GM21786 (cell line): ENCODE results near the gene ACKR2.

Source experiments
- ATAC-seq: cut with Tn5 transposase; IDR thresholded peaks from one replicate; pipeline ENCODE4 v1.9.1; 2021; ENCODE audit not compliant: unreplicated experiment

The ACKR2 gene

DNA sequence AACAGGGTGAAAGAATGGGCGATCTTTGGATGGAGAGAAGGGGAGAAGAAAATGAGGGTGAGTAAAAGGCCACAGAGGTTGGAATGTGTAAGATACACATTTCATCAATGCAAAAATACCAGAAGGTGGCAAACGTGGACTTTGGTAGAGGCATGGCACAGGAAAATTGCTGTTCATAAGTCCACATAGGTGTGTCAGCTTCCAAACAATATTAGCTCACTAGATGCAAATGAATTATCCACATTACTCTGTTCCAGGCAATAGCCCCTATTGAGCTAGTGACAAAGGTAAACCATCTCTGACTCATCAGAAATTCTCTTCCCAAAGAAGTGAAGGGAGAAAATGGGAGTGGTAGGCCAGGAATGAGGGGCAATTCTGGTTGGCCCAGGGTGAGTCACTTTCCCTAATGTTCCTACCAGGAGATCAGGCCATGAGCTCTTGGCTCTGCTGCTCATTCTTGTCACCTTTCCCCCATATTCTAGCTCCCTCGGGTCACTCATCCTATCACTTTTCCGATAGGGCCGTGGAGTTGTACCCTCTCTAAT is 19.9 kb downstream of the ACKR2 start:
- ATAC-seq, result no peak

- ATAC-seq, result no peak
Observed at GRCh38 chr3:42829628-42830436, 20.6 kb downstream of the ACKR2 start.

- ATAC-seq, result no peak
Observed at GRCh38 chr3:42830437-42831320, 21.4 kb downstream of the ACKR2 start.

DNA sequence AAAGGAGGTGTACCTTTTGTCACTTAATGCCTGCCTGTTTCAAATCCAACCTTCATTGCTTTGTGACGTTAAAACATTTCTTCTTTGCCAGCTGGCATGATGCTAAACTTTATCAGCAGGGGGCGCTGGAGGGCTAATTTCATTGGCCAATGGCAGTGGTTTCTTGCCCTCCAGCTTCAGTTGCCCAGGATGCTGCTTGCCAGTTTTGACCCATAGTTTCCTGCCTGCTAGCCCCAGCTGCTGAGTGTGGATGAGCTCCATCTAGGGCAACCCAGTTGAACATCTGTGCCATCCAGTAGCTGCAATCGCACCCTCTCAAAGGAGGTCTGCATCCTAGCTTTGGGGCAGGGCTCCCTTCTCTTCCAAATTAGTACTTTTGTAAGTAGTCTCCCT is 22.1 kb downstream of the ACKR2 start:
- peak; percentile 62 for ATAC-seq

DNA sequence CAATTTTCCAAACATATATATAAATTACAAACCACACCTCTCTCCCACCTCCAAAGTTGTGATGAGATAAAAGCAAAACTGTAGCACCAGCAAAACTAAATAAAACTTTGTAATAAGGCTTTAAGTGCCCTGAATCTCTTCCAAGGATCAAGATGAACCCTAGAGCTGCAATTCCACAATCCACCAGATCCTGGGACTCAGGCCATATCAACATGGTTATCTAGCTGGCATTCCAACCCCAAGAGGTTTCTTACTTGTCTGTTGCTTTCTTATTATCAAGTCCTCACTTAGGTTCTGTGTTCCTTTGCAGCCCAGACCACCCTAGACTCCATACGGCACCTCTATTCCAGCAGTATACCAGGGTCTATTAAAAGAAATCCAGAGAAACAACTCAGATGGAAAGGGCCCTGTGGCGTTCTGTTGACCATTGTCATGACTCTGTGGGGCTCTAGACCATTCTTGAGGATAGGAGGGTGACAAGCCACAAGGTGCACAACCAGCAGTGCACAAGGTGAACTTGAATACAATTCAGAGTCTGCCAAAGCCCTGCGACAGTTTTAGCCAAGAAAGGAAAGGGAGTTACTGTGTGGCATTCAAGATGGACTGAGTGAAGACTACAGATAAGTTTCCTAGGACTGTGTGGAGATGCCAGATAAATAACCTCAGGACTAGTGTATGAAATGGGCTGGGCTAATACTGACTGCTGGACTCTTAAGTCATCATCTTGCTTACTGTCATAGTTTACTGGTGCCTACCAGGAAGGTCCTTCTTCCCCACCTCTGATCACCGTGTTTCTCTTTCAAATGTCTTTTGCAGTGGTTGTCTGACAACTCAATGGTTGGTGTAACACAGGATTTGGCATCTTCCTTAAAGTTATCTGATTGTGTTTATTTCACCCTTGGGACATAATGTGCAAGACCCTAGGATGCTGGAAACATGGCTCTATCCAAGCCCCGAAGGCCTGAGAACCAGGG is 27.2 kb downstream of the ACKR2 start:
- no peak for ATAC-seq

GRCh38 chr3:42838571-42838970 is 29.3 kb downstream of the ACKR2 start:
- no peak for ATAC-seq

GRCh38 chr3:42839616-42840015 is 30.4 kb downstream of the ACKR2 start:
- ATAC-seq, result peak; percentile 95

DNA sequence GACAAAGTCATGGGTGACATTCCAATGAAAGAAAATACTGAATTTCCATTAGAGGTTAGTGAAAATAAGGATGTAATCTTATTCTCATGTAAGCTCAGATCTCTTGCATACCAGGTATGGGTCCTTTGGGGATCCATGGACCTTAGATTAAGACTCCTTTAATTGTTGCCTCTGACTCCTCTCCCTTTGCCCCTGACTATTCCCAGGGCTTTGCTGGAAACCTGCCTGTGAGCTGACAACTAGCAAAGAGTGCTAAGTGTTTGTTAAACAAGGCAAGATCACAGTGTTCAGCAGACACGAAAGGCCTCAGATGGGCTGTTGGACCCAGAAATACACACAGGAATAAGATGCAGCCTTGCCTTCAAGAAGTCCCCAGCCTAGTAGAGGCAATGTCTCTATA is 32.1 kb downstream of the ACKR2 start:
- ATAC-seq, result no peak

DNA sequence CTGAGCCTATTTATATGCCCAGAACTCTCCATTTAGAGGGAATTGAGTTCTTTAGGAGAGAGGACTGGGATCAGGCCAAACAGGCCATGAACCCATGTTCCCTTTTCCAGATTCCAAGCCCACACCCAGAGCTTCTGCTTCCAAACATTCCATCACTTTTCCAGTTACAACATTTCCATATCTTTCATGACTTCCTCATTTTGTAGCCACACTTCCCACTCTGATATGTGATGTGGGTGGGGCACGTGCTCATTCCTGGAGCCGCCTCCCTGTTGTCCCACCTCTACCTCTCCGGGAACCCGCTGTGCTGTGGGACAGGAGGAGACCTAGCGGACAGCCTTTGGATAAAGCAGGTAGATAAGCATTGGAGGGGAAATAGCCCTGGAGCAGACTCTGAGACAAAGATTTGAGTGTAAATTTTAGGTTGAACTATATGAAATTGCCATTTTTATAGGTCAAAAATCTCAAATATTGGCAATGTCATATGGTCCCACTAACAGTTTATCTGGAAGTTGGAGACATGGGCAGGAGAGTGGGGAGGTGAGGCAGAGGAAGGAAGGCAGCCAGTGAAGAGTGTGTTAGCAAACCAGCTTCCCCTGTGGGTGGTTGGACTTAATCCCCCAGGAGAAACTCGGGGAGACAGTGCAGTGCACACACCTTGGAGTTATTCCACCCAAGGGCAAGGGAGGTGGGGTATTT is 34.6 kb downstream of the ACKR2 start:
- ATAC-seq, result no peak

- no peak for ATAC-seq
Observed at GRCh38 chr3:42844412-42844713, 35.1 kb downstream of the ACKR2 start.

- no peak for ATAC-seq
Observed at GRCh38 chr3:42844815-42845214, 35.6 kb downstream of the ACKR2 start.

GRCh38 chr3:42846685-42847522 is 37.7 kb downstream of the ACKR2 start:
- peak; percentile 65 for ATAC-seq

DNA sequence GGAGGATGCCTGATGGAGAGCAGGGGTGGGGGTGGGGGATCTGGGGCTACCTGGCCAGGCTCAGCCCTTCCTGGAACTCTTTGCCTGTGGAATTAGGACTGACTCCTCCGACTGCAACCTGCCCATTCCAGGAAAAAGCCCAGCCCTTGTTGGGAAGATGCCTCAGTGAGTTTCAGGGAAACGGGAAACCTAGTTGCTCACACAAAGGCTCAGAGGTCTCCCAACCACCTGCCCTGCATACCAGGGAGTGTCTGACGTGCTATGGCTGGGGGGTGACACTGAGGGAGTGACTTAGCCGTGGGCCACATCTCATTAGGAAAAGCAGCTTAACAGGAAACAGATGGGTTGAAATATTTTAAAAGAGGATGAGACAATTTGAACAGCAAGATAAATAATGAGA is 38.5 kb downstream of the ACKR2 start:
- ATAC-seq, result no peak

DNA sequence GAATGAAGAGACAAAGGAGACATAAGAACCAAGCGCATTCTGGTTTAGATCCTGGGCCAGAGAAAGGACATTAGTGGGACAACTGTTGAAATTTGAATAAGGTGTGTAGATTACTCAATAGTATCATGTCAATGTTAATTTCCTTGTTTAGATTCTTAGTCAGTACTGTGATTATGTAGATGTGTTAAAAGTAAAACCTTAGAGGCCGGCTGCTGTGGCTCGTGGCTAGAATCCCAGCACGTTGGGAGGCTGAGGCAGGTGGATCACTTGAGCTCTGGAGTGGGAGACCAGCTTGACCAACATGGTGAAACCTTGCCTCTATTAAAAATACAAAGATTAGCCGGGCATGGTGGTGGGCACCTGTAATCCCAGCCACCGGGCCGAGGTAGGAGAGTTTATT is 39.8 kb downstream of the ACKR2 start:
- no peak for ATAC-seq

- no peak for ATAC-seq
Observed at GRCh38 chr3:42850263-42850662, 41.0 kb downstream of the ACKR2 start.

DNA sequence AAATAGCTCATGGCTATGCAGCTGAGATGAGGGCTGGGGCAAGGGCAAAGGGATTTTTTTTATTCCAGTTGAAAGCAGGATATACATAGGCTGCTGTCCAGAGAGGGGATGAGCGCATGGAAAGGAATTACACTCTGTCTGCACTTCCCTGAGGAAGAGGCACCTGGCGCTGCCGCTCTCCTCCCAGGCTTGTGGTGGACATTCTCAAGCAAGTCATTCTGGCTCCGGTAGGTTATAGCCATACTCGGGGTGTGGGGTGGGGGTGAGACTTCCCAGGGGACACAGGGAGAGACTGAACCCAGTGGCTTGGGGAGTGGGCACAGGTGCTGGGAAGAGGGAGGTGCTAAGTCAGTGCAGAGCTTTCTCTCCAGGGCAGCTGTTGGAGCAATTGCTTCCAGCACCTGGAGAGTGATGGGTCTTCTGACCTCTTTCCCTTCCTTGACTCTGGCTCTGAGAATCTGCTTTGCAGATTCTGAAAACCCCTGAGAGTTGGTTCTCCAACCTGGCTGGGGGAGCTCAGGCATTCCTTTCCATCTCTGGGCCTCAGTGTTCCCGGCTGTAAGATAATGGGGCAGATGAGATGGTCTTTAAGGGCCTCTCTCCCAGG is 42.1 kb downstream of the ACKR2 start:
- ATAC-seq, result no peak

DNA sequence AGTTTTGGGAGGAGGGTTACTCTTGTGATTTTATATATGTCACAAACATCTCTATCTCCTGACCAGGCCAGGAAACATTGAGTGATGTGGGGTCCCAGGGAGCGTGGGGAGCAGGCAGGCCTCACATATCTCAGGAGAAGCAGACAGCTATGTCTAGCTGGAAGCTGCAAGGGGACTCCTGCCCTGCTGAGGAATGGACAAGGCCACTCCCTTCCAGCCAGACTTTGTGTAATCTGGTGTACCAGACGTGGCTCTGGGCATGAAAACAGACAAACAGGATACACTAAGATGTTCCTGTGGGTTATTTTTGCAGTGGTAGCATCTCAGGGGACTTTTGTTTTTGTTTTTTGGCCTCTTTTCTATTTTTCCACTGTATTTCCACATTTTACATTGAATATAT is 43.2 kb downstream of the ACKR2 start:
- no peak for ATAC-seq

- no peak for ATAC-seq
Observed at GRCh38 chr3:42853056-42853455, 43.8 kb downstream of the ACKR2 start.

DNA sequence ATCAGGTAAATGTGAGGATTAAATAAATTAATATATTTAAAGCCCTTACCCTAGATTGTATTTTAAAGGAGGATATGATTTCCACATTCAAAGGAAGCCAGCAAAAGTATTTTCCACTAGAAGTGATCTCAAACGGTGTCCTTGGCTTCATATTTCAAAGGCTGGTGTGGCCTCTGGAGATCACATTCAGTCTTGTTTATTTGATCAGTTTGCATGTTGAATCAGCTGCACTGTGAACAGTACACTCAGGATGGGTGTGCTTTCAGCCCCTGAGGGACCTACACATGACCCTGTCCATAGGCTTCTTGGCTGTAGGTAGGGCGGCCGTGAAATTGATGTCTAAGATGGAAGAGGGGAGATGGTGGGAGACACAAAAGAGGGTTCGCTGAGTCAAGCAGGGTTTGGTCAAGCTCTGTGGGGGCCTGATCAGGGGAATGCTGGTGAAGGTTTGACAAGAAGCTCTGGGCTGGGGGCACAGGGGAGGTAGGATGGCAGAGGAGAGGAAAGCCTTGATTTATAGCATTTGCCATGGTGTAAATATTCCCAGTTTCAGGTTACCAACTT is 44.6 kb downstream of the ACKR2 start:
- no peak for ATAC-seq
